ENCODE results near the gene KRTAP4-9.

The KRTAP4-9 gene

GRCh38 chr17:41153856-41154255 is 48.7 kb downstream of the KRTAP4-9 start:
- Histone ChIP-seq H3K27me3 (ENCODE audit: insufficient read depth, poor library complexity, severe bottlenecking) (no peaks in the 10 kb centered on the region), H3K27ac (ENCODE audit: poor library complexity, severe bottlenecking) (no peak overlapping the region), H3K4me1 (ENCODE audit: insufficient read depth, poor library complexity, severe bottlenecking) (peaks cover 8% of the 10 kb centered on the region), H3K4me3 (ENCODE audit: severe bottlenecking) (no peak overlapping the region), H3K36me3 (ENCODE audit: low read depth) (no peaks in the 10 kb centered on the region), H3K9me3 (ENCODE audit: severe bottlenecking) (no peaks in the 10 kb centered on the region)
- ATAC-seq (ENCODE audit: low read depth) (no peak), DNase-seq (ENCODE audit: low spot score) (no peak)
- no peak for TF ChIP-seq CTCF (IDR thresholded peaks at IDR 0.05; ENCODE audit: poor library complexity, severe bottlenecking)

Measured in RWPE2 (cell line).